Liver (tissue), 9 donors: ENCODE data around the gene CATSPERE. TPM values are rescaled to one million over a fixed set of nuclear protein-coding genes. Genes with fewer than 3 reads are reported as not detected.

Source experiments
- DNase-seq: peaks from one replicate; pipeline ENCODE4 v3.0.0-alpha.2; 2017; ENCODE audit warnings: low spot score
- H3K27ac ChIP-seq, 2 donors: one replicate each; pipeline ENCODE4 v1.7.0; 2013; ENCODE audit warnings: inconsistent platforms in 2 of 2, low read length in 2 of 2, control low read depth in 1 of 2, low read depth in 1 of 2, mild to moderate bottlenecking in 1 of 2
- H3K27me3 ChIP-seq, 4 donors: one replicate each; pipeline versions ENCODE4 v1.6.1 to v1.7.0; 2013; ENCODE audit warnings: low read length in 3 of 4, inconsistent platforms in 1 of 4, mild to moderate bottlenecking in 1 of 4, moderate library complexity in 1 of 4; ENCODE audit not compliant: control insufficient read depth in 4 of 4, insufficient read depth in 4 of 4
- H3K36me3 ChIP-seq, 4 donors: one replicate each; pipeline versions ENCODE4 v1.6.1 to v1.7.0; 2013; ENCODE audit warnings: low read length in 3 of 4, mild to moderate bottlenecking in 3 of 4, low read depth in 1 of 4, moderate library complexity in 1 of 4; ENCODE audit not compliant: control insufficient read depth in 4 of 4, insufficient read depth in 3 of 4
- H3K4me1 ChIP-seq, 4 donors: one replicate each; pipeline versions ENCODE4 v1.6.1 to v1.7.0; 2013; ENCODE audit warnings: low read length in 3 of 4, mild to moderate bottlenecking in 3 of 4, moderate library complexity in 1 of 4; ENCODE audit not compliant: control insufficient read depth in 4 of 4, insufficient read depth in 4 of 4
- H3K4me3 ChIP-seq, 3 donors: one replicate each; pipeline versions ENCODE4 v1.6.1 to v1.7.0; 2013; ENCODE audit warnings: low read length in 3 of 3, control low read depth in 1 of 3, low read depth in 1 of 3, mild to moderate bottlenecking in 1 of 3
- H3K9ac ChIP-seq, 2 donors: one replicate each; pipeline ENCODE4 v1.7.0; 2013; ENCODE audit warnings: low read length in 2 of 2, mild to moderate bottlenecking in 2 of 2, moderate library complexity in 2 of 2, control low read depth in 1 of 2, low read depth in 1 of 2
- H3K9me3 ChIP-seq, 4 donors: one replicate each; pipeline versions ENCODE4 v1.6.1 to v1.7.0; 2013; ENCODE audit warnings: low read length in 3 of 4; ENCODE audit not compliant: control insufficient read depth in 4 of 4
- EGR1 ChIP-seq, 2 donors: IDR thresholded peaks; 2 replicates each; pipeline ENCODE4 v1.6.1; 2016 to 2018; ENCODE audit warnings: antibody characterized with exemption in 2 of 2, low read depth in 2 of 2
- FOXA2 ChIP-seq: IDR thresholded peaks from 2 replicates; pipeline ENCODE4 v1.6.1; 2016; ENCODE audit warnings: antibody characterized with exemption
- HNF4G ChIP-seq: IDR thresholded peaks from 2 replicates; pipeline ENCODE4 v1.6.1; 2016; ENCODE audit warnings: antibody characterized with exemption
- JUND ChIP-seq, 2 donors: IDR thresholded peaks; 2 replicates each; pipeline ENCODE4 v1.6.1; 2016; ENCODE audit warnings: antibody characterized with exemption in 2 of 2
- NR2F2 ChIP-seq: IDR thresholded peaks from 2 replicates; pipeline ENCODE4 v1.6.1; 2016; ENCODE audit warnings: antibody characterized with exemption
- RAD21 ChIP-seq, 2 donors: IDR thresholded peaks; 2 replicates each; pipeline ENCODE4 v1.6.1; 2016; ENCODE audit warnings: antibody characterized with exemption in 2 of 2, mild to moderate bottlenecking in 2 of 2
- SP1 ChIP-seq: IDR thresholded peaks from 2 replicates; pipeline ENCODE4 v1.6.1; 2018; ENCODE audit warnings: antibody characterized with exemption, mild to moderate bottlenecking
- TAF1 ChIP-seq: conservative IDR thresholded peaks from 2 replicates; pipeline ENCODE4 v1.6.1; 2016; ENCODE audit warnings: antibody characterized with exemption, mild to moderate bottlenecking
- YY1 ChIP-seq: IDR thresholded peaks from 2 replicates; pipeline ENCODE4 v1.6.1; 2016; ENCODE audit warnings: antibody characterized with exemption, mild to moderate bottlenecking
- WGBS: extraction: QIAGEN DNeasy Blood & Tissue Kit; methylation state at CpG from one replicate; pipeline ENCODE4 v1.1.7; 2013; 5-methylcytosine and 5-hydroxymethylcytosine counted together
- polyA plus RNA-seq, 2 donors: library from polyadenylated mRNA; stranded (reverse) in 1 of 2; unstranded in 1 of 2; fragments of 200-250 nt in 1 of 2; fragments of >200 nt in 1 of 2; fragmentation: Nextera tagmentation in 1 of 2; extraction: Ambion mirVana in 1 of 2; gene quantifications; one replicate each; pipeline versions ENCODE4 v1.2.1 to v1.2.3, GENCODE V29; 2013 to 2015
- total RNA-seq, 2 donors: library from RNA; depleted of rRNA; stranded (reverse); fragments of >200 nt; gene quantifications; one replicate each; pipeline ENCODE4 v1.2.3, GENCODE V29; 2014
- TF ChIP-seq, protein P1 (sequence below): IDR thresholded peaks from 2 replicates; pipeline ENCODE4 v1.6.1; 2016; ENCODE audit warnings: antibody characterized with exemption
- TF ChIP-seq, protein P2 (sequence below): fragments of 150-350 bp; IDR thresholded peaks from 2 replicates; pipeline ENCODE4 v1.5.1; 2017; ENCODE audit warnings: improper control_type of control experiment, low read depth, low read length; ENCODE audit not compliant: missing input control
- TF ChIP-seq, protein P3 (sequence below): IDR thresholded peaks from 2 replicates; pipeline ENCODE4 v1.6.1; 2016; ENCODE audit warnings: antibody characterized with exemption
- TF ChIP-seq, protein P4 (sequence below): IDR thresholded peaks from 2 replicates; pipeline ENCODE4 v1.6.1; 2016; ENCODE audit warnings: antibody characterized with exemption, mild to moderate bottlenecking
- donor health status: healthy.
- donor health status: healthy.
- donor health status: healthy.
- donor health status: healthy.
- donor health status: healthy.

CATSPERE gene
- total and polyA plus RNA-seq, 4 donors: 0.15 to 0.79 (median 0.53) TPM

DNA sequence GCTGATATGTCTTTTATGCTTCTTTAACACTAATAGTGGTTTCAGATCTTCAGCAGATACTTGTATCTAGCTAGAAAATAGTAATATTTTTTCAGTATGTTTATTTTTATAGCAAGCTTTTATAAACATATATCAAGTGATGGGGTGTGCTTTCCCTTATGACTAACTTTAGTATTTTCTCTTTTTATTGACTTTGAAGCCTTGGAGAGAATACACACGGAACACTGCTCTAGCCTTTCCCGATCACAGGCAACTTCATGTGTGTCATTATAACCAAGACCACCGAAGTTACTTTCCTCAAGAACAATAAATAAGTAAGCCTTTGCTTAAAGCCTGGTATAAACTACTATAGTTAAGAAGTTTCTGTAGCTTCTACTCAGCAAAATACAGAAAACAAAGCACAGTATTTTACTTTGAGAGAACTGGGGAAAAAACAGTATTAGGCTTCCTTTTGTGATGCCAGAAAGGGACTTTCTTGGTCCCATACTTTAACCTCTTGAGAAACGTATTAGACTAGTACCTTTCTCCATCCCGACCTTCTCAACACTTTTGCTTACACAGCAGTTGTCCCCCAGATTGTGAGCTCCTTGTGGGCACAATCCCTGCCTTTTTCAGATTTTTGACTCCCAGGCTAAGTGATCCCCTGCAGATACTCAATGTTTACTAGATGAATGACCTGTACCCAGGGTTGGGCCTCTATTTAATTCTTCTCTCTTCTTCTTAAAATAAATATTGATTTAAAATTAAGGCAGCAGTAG is 12.6 kb upstream of the CATSPERE start:
- Histone ChIP-seq H3K27ac (no peak overlapping the region), H3K4me3 (no peak overlapping the region), H3K9me3 (no peaks in the 10 kb centered on the region), H3K4me1 (peaks cover 4 to 18% (median 11%) of the 10 kb centered on the region in 4 donors), H3K9ac (no peak overlapping the region), H3K36me3 (peaks cover 0 to 2% (median 0%) of the 10 kb centered on the region in 4 donors), H3K27me3 (no peaks in the 10 kb centered on the region)
- no peak for TF ChIP-seq NR2F2
- no peak for TF ChIP-seq TAF1
- TF ChIP-seq JUND (IDR thresholded peaks at IDR 0.05): no peak
- DNase-seq: no peak
- 88% methylated on average over 5 of the region's 5 CpGs for WGBS

DNA sequence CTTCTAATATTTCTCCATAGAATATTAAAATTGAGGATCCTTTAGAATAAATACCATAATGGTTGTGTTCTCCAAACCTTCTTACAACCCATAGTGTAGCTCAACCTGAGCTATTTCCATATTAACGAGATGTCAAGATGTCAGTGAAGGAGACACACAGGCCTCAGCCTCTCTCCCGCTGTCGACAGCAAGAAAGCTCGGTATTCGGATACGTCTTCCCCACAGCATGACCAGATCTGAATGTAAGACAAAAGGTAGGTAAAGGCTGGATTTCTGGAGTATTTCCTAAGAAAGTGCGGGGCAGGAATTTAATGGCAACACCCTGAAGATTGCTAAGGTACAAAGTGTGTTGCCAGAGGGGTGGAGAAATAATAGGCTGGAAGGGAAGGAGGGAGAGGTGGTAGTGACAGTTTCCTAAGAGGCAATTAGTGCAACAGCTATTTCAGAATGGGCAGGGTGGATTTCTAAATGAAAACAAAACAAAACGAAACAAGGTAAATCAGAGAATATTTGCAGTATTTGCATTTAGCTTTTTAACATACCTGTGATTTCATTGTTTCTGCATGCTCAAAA is 11.1 kb upstream of the CATSPERE start:
- Histone ChIP-seq H3K4me3 (peak overlapping the region; percentile 73 to 96 (median 75)), H3K27ac (peak overlapping the region; percentile 88), H3K4me1 (peaks cover 4 to 18% (median 11%) of the 10 kb centered on the region in 4 donors), H3K9me3 (no peaks in the 10 kb centered on the region), H3K36me3 (no peaks in the 10 kb centered on the region), H3K9ac (peak overlapping the region; percentile 49 to 77), H3K27me3 (no peaks in the 10 kb centered on the region)
- no peak for TF ChIP-seq HNF4G
- TF ChIP-seq EGR1 (IDR thresholded peaks at IDR 0.05; ENCODE audit: low read depth in 2 of 2): no peak
- TF ChIP-seq, protein P1, sequence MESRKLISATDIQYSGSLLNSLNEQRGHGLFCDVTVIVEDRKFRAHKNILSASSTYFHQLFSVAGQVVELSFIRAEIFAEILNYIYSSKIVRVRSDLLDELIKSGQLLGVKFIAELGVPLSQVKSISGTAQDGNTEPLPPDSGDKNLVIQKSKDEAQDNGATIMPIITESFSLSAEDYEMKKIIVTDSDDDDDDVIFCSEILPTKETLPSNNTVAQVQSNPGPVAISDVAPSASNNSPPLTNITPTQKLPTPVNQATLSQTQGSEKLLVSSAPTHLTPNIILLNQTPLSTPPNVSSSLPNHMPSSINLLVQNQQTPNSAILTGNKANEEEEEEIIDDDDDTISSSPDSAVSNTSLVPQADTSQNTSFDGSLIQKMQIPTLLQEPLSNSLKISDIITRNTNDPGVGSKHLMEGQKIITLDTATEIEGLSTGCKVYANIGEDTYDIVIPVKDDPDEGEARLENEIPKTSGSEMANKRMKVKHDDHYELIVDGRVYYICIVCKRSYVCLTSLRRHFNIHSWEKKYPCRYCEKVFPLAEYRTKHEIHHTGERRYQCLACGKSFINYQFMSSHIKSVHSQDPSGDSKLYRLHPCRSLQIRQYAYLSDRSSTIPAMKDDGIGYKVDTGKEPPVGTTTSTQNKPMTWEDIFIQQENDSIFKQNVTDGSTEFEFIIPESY: no peak
- TF ChIP-seq SP1: no peak
- no peak for TF ChIP-seq FOXA2
- TF ChIP-seq JUND (IDR thresholded peaks at IDR 0.05): no peak
- TF ChIP-seq YY1: no peak
- TF ChIP-seq, protein P2, sequence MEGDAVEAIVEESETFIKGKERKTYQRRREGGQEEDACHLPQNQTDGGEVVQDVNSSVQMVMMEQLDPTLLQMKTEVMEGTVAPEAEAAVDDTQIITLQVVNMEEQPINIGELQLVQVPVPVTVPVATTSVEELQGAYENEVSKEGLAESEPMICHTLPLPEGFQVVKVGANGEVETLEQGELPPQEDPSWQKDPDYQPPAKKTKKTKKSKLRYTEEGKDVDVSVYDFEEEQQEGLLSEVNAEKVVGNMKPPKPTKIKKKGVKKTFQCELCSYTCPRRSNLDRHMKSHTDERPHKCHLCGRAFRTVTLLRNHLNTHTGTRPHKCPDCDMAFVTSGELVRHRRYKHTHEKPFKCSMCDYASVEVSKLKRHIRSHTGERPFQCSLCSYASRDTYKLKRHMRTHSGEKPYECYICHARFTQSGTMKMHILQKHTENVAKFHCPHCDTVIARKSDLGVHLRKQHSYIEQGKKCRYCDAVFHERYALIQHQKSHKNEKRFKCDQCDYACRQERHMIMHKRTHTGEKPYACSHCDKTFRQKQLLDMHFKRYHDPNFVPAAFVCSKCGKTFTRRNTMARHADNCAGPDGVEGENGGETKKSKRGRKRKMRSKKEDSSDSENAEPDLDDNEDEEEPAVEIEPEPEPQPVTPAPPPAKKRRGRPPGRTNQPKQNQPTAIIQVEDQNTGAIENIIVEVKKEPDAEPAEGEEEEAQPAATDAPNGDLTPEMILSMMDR: no peak
- TF ChIP-seq RAD21 (IDR thresholded peaks at IDR 0.05): no peak
- TF ChIP-seq, protein P3, sequence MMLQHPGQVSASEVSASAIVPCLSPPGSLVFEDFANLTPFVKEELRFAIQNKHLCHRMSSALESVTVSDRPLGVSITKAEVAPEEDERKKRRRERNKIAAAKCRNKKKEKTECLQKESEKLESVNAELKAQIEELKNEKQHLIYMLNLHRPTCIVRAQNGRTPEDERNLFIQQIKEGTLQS: no peak
- TF ChIP-seq TAF1: no peak
- TF ChIP-seq, protein P4, sequence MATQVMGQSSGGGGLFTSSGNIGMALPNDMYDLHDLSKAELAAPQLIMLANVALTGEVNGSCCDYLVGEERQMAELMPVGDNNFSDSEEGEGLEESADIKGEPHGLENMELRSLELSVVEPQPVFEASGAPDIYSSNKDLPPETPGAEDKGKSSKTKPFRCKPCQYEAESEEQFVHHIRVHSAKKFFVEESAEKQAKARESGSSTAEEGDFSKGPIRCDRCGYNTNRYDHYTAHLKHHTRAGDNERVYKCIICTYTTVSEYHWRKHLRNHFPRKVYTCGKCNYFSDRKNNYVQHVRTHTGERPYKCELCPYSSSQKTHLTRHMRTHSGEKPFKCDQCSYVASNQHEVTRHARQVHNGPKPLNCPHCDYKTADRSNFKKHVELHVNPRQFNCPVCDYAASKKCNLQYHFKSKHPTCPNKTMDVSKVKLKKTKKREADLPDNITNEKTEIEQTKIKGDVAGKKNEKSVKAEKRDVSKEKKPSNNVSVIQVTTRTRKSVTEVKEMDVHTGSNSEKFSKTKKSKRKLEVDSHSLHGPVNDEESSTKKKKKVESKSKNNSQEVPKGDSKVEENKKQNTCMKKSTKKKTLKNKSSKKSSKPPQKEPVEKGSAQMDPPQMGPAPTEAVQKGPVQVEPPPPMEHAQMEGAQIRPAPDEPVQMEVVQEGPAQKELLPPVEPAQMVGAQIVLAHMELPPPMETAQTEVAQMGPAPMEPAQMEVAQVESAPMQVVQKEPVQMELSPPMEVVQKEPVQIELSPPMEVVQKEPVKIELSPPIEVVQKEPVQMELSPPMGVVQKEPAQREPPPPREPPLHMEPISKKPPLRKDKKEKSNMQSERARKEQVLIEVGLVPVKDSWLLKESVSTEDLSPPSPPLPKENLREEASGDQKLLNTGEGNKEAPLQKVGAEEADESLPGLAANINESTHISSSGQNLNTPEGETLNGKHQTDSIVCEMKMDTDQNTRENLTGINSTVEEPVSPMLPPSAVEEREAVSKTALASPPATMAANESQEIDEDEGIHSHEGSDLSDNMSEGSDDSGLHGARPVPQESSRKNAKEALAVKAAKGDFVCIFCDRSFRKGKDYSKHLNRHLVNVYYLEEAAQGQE: no peak
- no peak for DNase-seq
- WGBS: 84% methylated on average over 8 of the region's 8 CpGs
